Activated T-helper 2 cell treated with anti-CD3 and anti-CD28 coated beads, Interferon-gamma antibody, Interleukin-2, Interleukin-4, amounts not matched to agents 10 μg/mL and 5 μg/mL and 100 μg/mL, durations not matched to agents 14 hours and 24 hours and 36 hours (primary cell): ENCODE measurements around the gene APOL2. TPM values are rescaled to one million over a fixed set of nuclear protein-coding genes. Genes with fewer than 3 reads are reported as not detected.
"Not testable (repeated sequence)": the region's sequence is repeated elsewhere in the genome, so short reads cannot be mapped to it uniquely, and the experiment has no call there.

Experiments used
- DNase-seq: peaks from one replicate; pipeline ENCODE4 v3.0.0; 2021; ENCODE audit warnings: low spot score
- H3K27ac Mint-ChIP-seq: one replicate; pipeline ENCODE4 v1.8.0; 2021; ENCODE audit warnings: mixed read lengths
- H3K27me3 Mint-ChIP-seq: one replicate; pipeline ENCODE4 v1.8.0; 2021; ENCODE audit warnings: low read depth, mixed read lengths
- H3K36me3 Mint-ChIP-seq: one replicate; pipeline ENCODE4 v1.8.0; 2021; ENCODE audit warnings: low read depth, mixed read lengths
- H3K4me1 Mint-ChIP-seq: one replicate; pipeline ENCODE4 v1.8.0; 2021; ENCODE audit warnings: low read depth, mixed read lengths
- H3K4me3 Mint-ChIP-seq: one replicate; pipeline ENCODE4 v1.8.0; 2021; ENCODE audit warnings: low read depth, mild to moderate bottlenecking, moderate library complexity, mixed read lengths
- H3K9me3 Mint-ChIP-seq: one replicate; pipeline ENCODE4 v1.8.0; 2021; ENCODE audit warnings: mixed read lengths
- intact Hi-C: fragments of 100-400 bp; cut with micrococcal nuclease; formaldehyde crosslinking; loops from one replicate; pipeline ENCODE4 v1.15.1; 2023
- total RNA-seq: library from RNA; stranded (reverse); gene quantifications from 2 replicates; pipeline ENCODE4 v1.2.3, GENCODE V29; 2022

Gene APOL2
- total RNA-seq, 1 donor from 2014 or later: 55.4 TPM

- Mint-ChIP-seq H3K4me1 (peaks cover 34% of the 10 kb centered on the region), H3K27me3 (no peaks in the 10 kb centered on the region), H3K27ac (peak overlapping the region; percentile 50), H3K4me3 (no peak overlapping the region), H3K36me3 (peaks cover 97% of the 10 kb centered on the region), H3K9me3 (peaks cover 11% of the 10 kb centered on the region)
- intact Hi-C loops: no loop called here
- DNase-seq: no peak
Measured at GRCh38 chr22:36232715-36233401, 6.5 kb downstream of the APOL2 start.

GRCh38 chr22:36231051-36231450 lies 8.3 kb downstream of the APOL2 start:
- intact Hi-C loops, H3K9me3 Mint-ChIP-seq, H3K27me3 Mint-ChIP-seq, H3K4me3 Mint-ChIP-seq, DNase-seq: not testable (repeated sequence)
- Mint-ChIP-seq H3K4me1 (peaks cover 26% of the 10 kb centered on the region), H3K36me3 (peaks cover 96% of the 10 kb centered on the region), H3K27ac (peak overlapping the region; percentile 0)

GRCh38 chr22:36229649-36230048 lies 9.7 kb downstream of the APOL2 start:
- H3K9me3 Mint-ChIP-seq, H3K27ac Mint-ChIP-seq, DNase-seq, H3K27me3 Mint-ChIP-seq, intact Hi-C loops, H3K4me3 Mint-ChIP-seq: not testable (repeated sequence)
- H3K36me3 Mint-ChIP-seq: peaks cover 89% of the 10 kb centered on the region
- H3K4me1 Mint-ChIP-seq: peaks cover 12% of the 10 kb centered on the region

GRCh38 chr22:36228944-36229343 lies 10.4 kb downstream of the APOL2 start:
- no peak for DNase-seq
- intact Hi-C loops: no loop called here
- Mint-ChIP-seq H3K4me3 (no peak overlapping the region), H3K27ac (no peak overlapping the region), H3K36me3 (peaks cover 83% of the 10 kb centered on the region), H3K27me3 (no peaks in the 10 kb centered on the region), H3K4me1 (peaks cover 6% of the 10 kb centered on the region), H3K9me3 (no peaks in the 10 kb centered on the region)

- intact Hi-C loops, H3K4me3 Mint-ChIP-seq, H3K4me1 Mint-ChIP-seq, H3K9me3 Mint-ChIP-seq, H3K27ac Mint-ChIP-seq, DNase-seq, H3K27me3 Mint-ChIP-seq: not testable (repeated sequence)
- peaks cover 77% of the 10 kb centered on the region for H3K36me3 Mint-ChIP-seq
Measured at GRCh38 chr22:36228369-36228768, 11.0 kb downstream of the APOL2 start.

GRCh38 chr22:36227806-36228205 lies 11.5 kb downstream of the APOL2 start:
- H3K4me1 Mint-ChIP-seq: peaks cover 4% of the 10 kb centered on the region
- no peak overlapping the region for H3K27ac Mint-ChIP-seq
- H3K27me3 Mint-ChIP-seq: no peaks in the 10 kb centered on the region
- peaks cover 72% of the 10 kb centered on the region for H3K36me3 Mint-ChIP-seq
- DNase-seq: no peak
- intact Hi-C loops: no loop called here
- H3K4me3 Mint-ChIP-seq: no peak overlapping the region
- H3K9me3 Mint-ChIP-seq: no peaks in the 10 kb centered on the region

GRCh38 chr22:36227396-36227795 lies 11.9 kb downstream of the APOL2 start:
- Mint-ChIP-seq H3K9me3 (no peaks in the 10 kb centered on the region), H3K27me3 (no peaks in the 10 kb centered on the region), H3K4me3 (no peak overlapping the region), H3K4me1 (peaks cover 4% of the 10 kb centered on the region), H3K36me3 (peaks cover 67% of the 10 kb centered on the region), H3K27ac (no peak overlapping the region)
- intact Hi-C loops: no loop called here
- DNase-seq: no peak

GRCh38 chr22:36226189-36226588 lies 13.1 kb downstream of the APOL2 start:
- no peak for DNase-seq
- no peak overlapping the region for H3K27ac Mint-ChIP-seq
- H3K4me3 Mint-ChIP-seq: no peak overlapping the region
- H3K36me3 Mint-ChIP-seq: peaks cover 55% of the 10 kb centered on the region
- no peaks in the 10 kb centered on the region for H3K9me3 Mint-ChIP-seq
- peaks cover 3% of the 10 kb centered on the region for H3K27me3 Mint-ChIP-seq
- peaks cover 4% of the 10 kb centered on the region for H3K4me1 Mint-ChIP-seq
- intact Hi-C loops: no loop called here

GRCh38 chr22:36225333-36225922 lies 13.9 kb downstream of the APOL2 start:
- peaks cover 8% of the 10 kb centered on the region for H3K27me3 Mint-ChIP-seq
- peaks cover 48% of the 10 kb centered on the region for H3K36me3 Mint-ChIP-seq
- intact Hi-C loops: no loop called here
- no peak overlapping the region for H3K4me3 Mint-ChIP-seq
- H3K4me1 Mint-ChIP-seq: peaks cover 4% of the 10 kb centered on the region
- no peak for DNase-seq
- H3K27ac Mint-ChIP-seq: no peak overlapping the region
- no peaks in the 10 kb centered on the region for H3K9me3 Mint-ChIP-seq

GRCh38 chr22:36224245-36224644 lies 15.1 kb downstream of the APOL2 start:
- Mint-ChIP-seq H3K27me3 (peaks cover 16% of the 10 kb centered on the region), H3K4me1 (peaks cover 2% of the 10 kb centered on the region), H3K4me3 (no peak overlapping the region), H3K9me3 (no peaks in the 10 kb centered on the region), H3K36me3 (peaks cover 37% of the 10 kb centered on the region), H3K27ac (no peak overlapping the region)
- intact Hi-C loops: no loop called here
- no peak for DNase-seq

- intact Hi-C loops: no loop called here
- H3K27me3 Mint-ChIP-seq: peaks cover 23% of the 10 kb centered on the region
- H3K9me3 Mint-ChIP-seq: no peaks in the 10 kb centered on the region
- H3K4me1 Mint-ChIP-seq: peaks cover 2% of the 10 kb centered on the region
- H3K4me3 Mint-ChIP-seq: no peak overlapping the region
- DNase-seq: no peak
- no peak overlapping the region for H3K27ac Mint-ChIP-seq
- H3K36me3 Mint-ChIP-seq: peaks cover 30% of the 10 kb centered on the region
Measured at GRCh38 chr22:36223504-36223903, 15.8 kb downstream of the APOL2 start.

- H3K9me3 Mint-ChIP-seq: no peaks in the 10 kb centered on the region
- DNase-seq: no peak
- H3K4me1 Mint-ChIP-seq: peaks cover 2% of the 10 kb centered on the region
- H3K36me3 Mint-ChIP-seq: peaks cover 25% of the 10 kb centered on the region
- intact Hi-C loops: no loop called here
- no peak overlapping the region for H3K27ac Mint-ChIP-seq
- peaks cover 28% of the 10 kb centered on the region for H3K27me3 Mint-ChIP-seq
- H3K4me3 Mint-ChIP-seq: no peak overlapping the region
Measured at GRCh38 chr22:36222887-36223450, 16.4 kb downstream of the APOL2 start.
